ENCODE measurements around the gene IL18RAP. TPM values are rescaled to one million over a fixed set of nuclear protein-coding genes. Genes with fewer than 3 reads are reported as not detected.
A peak's percentile ranks its signal among the peaks of the same experiment; 100 is the strongest.

Gene IL18RAP
- total and polyA plus RNA-seq, 7 experiments from 2014 or later: 0.30 to 17.1 (median 7.5) TPM; not detected in 3

DNA sequence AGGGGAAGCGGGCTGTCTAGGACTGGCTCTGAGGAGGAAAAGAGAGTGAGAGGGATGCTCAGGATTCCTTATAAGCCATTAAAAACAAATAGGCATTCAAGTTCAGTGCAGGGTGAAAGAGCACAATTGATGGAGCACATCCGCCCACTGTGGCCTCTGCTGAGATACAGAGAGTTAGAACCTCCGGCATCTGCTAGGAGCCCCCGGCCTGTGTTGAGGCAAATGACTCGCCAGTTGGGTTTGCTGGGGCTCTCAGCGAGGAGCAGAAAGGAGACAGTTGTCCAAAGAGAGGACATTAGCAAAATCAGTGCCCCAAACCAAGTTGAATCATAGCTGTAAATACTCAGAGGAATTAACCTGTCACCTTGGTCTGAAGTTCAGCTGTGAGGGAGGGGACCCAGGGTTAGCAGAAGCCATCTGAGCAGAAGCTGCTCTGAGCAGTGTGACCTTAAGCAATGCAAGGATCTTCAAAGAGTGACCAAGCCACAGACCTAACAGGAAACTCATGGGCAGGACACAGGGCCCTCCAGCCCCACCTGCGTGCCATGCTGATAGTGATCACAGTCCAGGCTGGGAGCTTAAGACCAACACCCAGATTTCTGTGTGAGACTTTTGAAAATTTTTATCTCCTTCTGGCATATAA, 23.3 kb upstream of the IL18RAP start:
- Histone ChIP-seq H3K9me3 (ENCODE audit: control insufficient read depth in 2 of 3, low read length in 3 of 3) (no peaks in the 10 kb centered on the region), H3K4me1 (ENCODE audit: control insufficient read depth in 2 of 2, insufficient read depth in 2 of 2, low read length in 2 of 2) (no peaks in the 10 kb centered on the region), H3K4me3 (ENCODE audit: low read length) (no peak overlapping the region), H3K36me3 (ENCODE audit: control insufficient read depth in 2 of 3, insufficient read depth in 3 of 3, low read length in 3 of 3) (no peaks in the 10 kb centered on the region), H3K27ac (ENCODE audit: low read depth, low read length) (no peak overlapping the region), H3K27me3 (ENCODE audit: control insufficient read depth in 2 of 2, insufficient read depth in 2 of 2, low read length in 2 of 2) (no peaks in the 10 kb centered on the region)
- H3K4me1 Mint-ChIP-seq: peaks cover 0 to 28% (median 14%) of the 10 kb centered on the region in 7 donors
- H3K9me3 Mint-ChIP-seq: peaks cover 0 to 5% (median 0%) of the 10 kb centered on the region in 11 donors
- peak overlapping the region in 2 of 9 donors; percentile 11 to 51 for H3K27ac Mint-ChIP-seq
- H3K4me3 Mint-ChIP-seq: no peak overlapping the region
- DNase-seq (no peak), ATAC-seq (peak; percentile 66)
- ChIA-PET CTCF (no interaction called here), POLR2A (no interaction called here)
- H3K27me3 Mint-ChIP-seq: no peaks in the 10 kb centered on the region
- intact Hi-C loops (cut with micrococcal nuclease): no loop called here
- peaks cover 0 to 20% (median 0%) of the 10 kb centered on the region in 5 donors for H3K36me3 Mint-ChIP-seq

DNA sequence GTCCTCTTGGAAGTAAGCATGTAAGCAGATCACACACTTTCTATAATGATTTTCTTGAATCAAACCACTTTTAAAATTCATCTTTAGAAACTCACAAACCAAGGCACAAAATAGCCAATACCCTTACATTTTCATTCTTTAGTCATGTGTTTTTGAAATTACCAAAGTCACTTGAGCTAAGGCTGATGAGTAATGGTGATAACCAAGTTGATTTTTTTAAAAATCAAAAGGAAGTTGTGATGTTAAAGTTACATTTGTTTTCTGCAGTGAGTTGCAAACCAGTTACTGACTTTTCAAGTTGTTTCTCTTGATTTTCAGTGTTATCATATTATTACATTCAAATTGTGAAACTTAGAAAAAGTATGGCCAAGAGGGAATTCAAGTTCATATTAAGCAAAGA, 21.5 kb upstream of the IL18RAP start:
- no peaks in the 10 kb centered on the region for H3K4me1 ChIP-seq (ENCODE audit: control insufficient read depth in 2 of 2, insufficient read depth in 2 of 2, low read length in 2 of 2)
- Mint-ChIP-seq H3K27me3 (no peaks in the 10 kb centered on the region), H3K9me3 (peaks cover 0 to 5% (median 0%) of the 10 kb centered on the region in 11 donors), H3K27ac (no peak overlapping the region), H3K4me1 (peaks cover 0 to 28% (median 14%) of the 10 kb centered on the region in 7 donors), H3K36me3 (peaks cover 0 to 19% (median 0%) of the 10 kb centered on the region in 5 donors), H3K4me3 (no peak overlapping the region)
- ChIA-PET POLR2A (no interaction called here), CTCF (no interaction called here)
- intact Hi-C loops (cut with micrococcal nuclease): no loop called here
- H3K27ac ChIP-seq (ENCODE audit: low read depth, low read length): no peak overlapping the region
- H3K36me3 ChIP-seq (ENCODE audit: control insufficient read depth in 2 of 3, insufficient read depth in 3 of 3, low read length in 3 of 3): no peaks in the 10 kb centered on the region
- no peaks in the 10 kb centered on the region for H3K27me3 ChIP-seq (ENCODE audit: control insufficient read depth in 2 of 2, insufficient read depth in 2 of 2, low read length in 2 of 2)
- no peaks in the 10 kb centered on the region for H3K9me3 ChIP-seq (ENCODE audit: control insufficient read depth in 2 of 3, low read length in 3 of 3)
- H3K4me3 ChIP-seq (ENCODE audit: low read length): no peak overlapping the region
- ATAC-seq (no peak), DNase-seq (no peak)

DNA sequence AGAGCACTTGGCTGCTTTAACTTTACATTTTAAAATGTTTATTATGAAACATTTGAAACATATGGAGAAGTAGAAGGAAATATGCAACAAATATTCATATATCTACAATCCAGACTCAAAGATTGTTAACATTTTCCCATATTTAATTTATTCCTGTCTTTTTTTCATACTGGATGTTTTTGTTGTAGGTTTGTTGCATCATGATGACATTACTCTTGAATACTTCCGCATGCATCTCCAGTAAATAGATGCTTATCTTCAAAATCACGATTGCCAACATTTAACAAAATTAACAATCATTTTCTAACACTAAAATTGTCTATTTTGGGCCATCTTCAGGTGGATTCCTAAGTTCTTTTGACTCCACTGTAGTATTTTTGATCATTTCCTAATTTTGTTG, 21.1 kb upstream of the IL18RAP start:
- Mint-ChIP-seq H3K36me3 (peaks cover 0 to 16% (median 0%) of the 10 kb centered on the region in 5 donors), H3K27me3 (no peaks in the 10 kb centered on the region), H3K4me3 (no peak overlapping the region), H3K27ac (no peak overlapping the region), H3K9me3 (peaks cover 0 to 5% (median 0%) of the 10 kb centered on the region in 11 donors), H3K4me1 (peaks cover 0 to 28% (median 14%) of the 10 kb centered on the region in 7 donors)
- H3K27me3 ChIP-seq (ENCODE audit: control insufficient read depth in 2 of 2, insufficient read depth in 2 of 2, low read length in 2 of 2): no peaks in the 10 kb centered on the region
- no peaks in the 10 kb centered on the region for H3K4me1 ChIP-seq (ENCODE audit: control insufficient read depth in 2 of 2, insufficient read depth in 2 of 2, low read length in 2 of 2)
- H3K27ac ChIP-seq (ENCODE audit: low read depth, low read length): no peak overlapping the region
- H3K4me3 ChIP-seq (ENCODE audit: low read length): no peak overlapping the region
- POLR2A ChIA-PET: no interaction called here
- no peak for ATAC-seq
- DNase-seq: no peak
- no peaks in the 10 kb centered on the region for H3K9me3 ChIP-seq (ENCODE audit: control insufficient read depth in 2 of 3, low read length in 3 of 3)
- intact Hi-C loops (cut with micrococcal nuclease): no loop called here
- CTCF ChIA-PET: no interaction called here
- no peaks in the 10 kb centered on the region for H3K36me3 ChIP-seq (ENCODE audit: control insufficient read depth in 2 of 3, insufficient read depth in 3 of 3, low read length in 3 of 3)

DNA sequence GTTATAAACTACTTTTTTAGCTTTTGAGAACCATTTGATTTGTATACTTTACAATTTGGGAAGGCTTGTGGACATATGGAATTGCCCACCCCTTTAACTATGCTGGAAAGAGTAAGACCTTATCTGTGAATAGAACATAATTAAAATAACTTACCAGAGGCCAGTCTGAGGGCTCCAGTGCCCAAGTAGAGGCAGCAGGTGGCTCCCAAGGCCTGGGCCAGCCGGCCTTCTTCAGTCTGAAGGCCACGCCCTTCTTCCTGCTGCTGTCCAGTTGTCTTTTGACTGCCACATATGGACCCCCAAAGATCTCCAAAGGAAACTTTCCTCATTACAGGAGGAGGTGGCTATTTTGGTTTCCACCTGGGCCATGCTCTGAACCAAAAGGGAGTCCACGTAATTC, 12.0 kb upstream of the IL18RAP start:
- H3K36me3 Mint-ChIP-seq: peaks cover 0 to 44% (median 0%) of the 10 kb centered on the region in 5 donors

DNA sequence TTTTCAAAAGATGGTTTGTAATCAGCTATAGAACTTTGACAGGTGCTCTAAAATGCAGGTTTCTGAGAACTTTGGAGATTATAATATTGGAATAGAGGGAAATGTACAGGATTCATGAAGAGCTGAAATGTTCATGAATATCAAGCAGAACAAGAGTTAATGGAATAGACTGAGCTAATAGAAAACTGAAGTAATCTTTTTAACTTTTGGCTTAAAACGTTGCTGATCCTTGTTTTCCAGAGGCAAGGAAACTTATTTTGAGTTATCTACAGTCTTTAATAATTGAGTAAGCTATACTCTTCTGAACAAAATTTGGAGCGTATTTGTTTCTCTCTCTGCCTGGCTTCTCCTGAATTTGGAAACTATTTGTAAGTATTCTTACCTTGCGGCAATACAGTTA, 10.8 kb upstream of the IL18RAP start:
- H3K4me3 Mint-ChIP-seq: no peak overlapping the region
- CTCF ChIA-PET: no interaction called here

More for the DNA sequence above, 12.0 kb upstream of the IL18RAP start:
- H3K27me3 ChIP-seq (ENCODE audit: control insufficient read depth in 2 of 2, insufficient read depth in 2 of 2, low read length in 2 of 2): no peaks in the 10 kb centered on the region
- H3K4me1 Mint-ChIP-seq: peaks cover 0 to 8% (median 0%) of the 10 kb centered on the region in 7 donors
- ATAC-seq: no peak
- no peak for DNase-seq
- H3K4me1 ChIP-seq (ENCODE audit: control insufficient read depth in 2 of 2, insufficient read depth in 2 of 2, low read length in 2 of 2): no peaks in the 10 kb centered on the region
- intact Hi-C loops (cut with micrococcal nuclease): no loop called here
- no peak overlapping the region for H3K4me3 Mint-ChIP-seq
- ChIA-PET POLR2A (no interaction called here), CTCF (no interaction called here)
- H3K27ac Mint-ChIP-seq: no peak overlapping the region
- no peak overlapping the region for H3K4me3 ChIP-seq (ENCODE audit: low read length)
- no peaks in the 10 kb centered on the region for H3K36me3 ChIP-seq (ENCODE audit: control insufficient read depth in 2 of 3, insufficient read depth in 3 of 3, low read length in 3 of 3)
- H3K9me3 ChIP-seq (ENCODE audit: control insufficient read depth in 2 of 3, low read length in 3 of 3): no peaks in the 10 kb centered on the region
- no peaks in the 10 kb centered on the region for H3K27me3 Mint-ChIP-seq
- no peak overlapping the region for H3K27ac ChIP-seq (ENCODE audit: low read depth, low read length)
- H3K9me3 Mint-ChIP-seq: peaks cover 0 to 32% (median 2%) of the 10 kb centered on the region in 11 donors

DNA sequence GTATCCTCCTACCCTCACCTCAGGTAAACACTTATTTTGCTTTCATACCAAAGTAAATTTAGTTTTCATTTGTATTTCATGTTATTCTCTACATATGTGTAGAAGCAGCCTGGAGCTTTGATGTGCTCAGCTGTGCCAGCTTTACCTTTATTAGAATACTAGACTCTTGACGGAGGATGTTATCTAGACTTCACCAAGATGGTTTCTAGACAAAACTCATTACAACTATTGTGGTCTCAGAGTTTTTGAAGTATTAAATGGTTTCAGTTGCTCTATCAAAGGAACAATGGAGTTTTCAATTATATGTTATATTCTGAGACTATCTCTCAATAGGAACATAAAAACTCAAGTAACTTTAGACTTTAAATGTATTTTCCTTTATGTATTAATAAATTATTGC, 5.0 kb upstream of the IL18RAP start:
- Histone ChIP-seq H3K36me3 (ENCODE audit: control insufficient read depth in 2 of 3, insufficient read depth in 3 of 3, low read length in 3 of 3) (no peaks in the 10 kb centered on the region), H3K27me3 (ENCODE audit: control insufficient read depth in 2 of 2, insufficient read depth in 2 of 2, low read length in 2 of 2) (no peaks in the 10 kb centered on the region), H3K4me3 (ENCODE audit: low read length) (no peak overlapping the region), H3K4me1 (ENCODE audit: control insufficient read depth in 2 of 2, insufficient read depth in 2 of 2, low read length in 2 of 2) (peaks cover 29 to 44% of the 10 kb centered on the region in 2 donors), H3K9me3 (ENCODE audit: control insufficient read depth in 2 of 3, low read length in 3 of 3) (no peaks in the 10 kb centered on the region), H3K27ac (ENCODE audit: low read depth, low read length) (no peak overlapping the region)
- ATAC-seq (peak; percentile 59), DNase-seq (peak in 1 of 9 donors; percentile 25)
- Mint-ChIP-seq H3K27me3 (no peaks in the 10 kb centered on the region), H3K9me3 (peaks cover 0 to 15% (median 0%) of the 10 kb centered on the region in 11 donors), H3K4me3 (peak overlapping the region in 9 of 10 donors; percentile 29 to 77 (median 73)), H3K27ac (peak overlapping the region in 8 of 9 donors; percentile 44 to 100 (median 84)), H3K4me1 (peaks cover 25 to 62% (median 48%) of the 10 kb centered on the region in 7 donors), H3K36me3 (peaks cover 0 to 56% (median 0%) of the 10 kb centered on the region in 5 donors)
- intact Hi-C loops (cut with micrococcal nuclease): loop anchor here (1.0 to 2.0 kb wide), 7 partner anchors 25 to 160 kb away; no protein-coding TSS in a partner anchor
- ChIA-PET CTCF (interaction anchor here (1.1 kb wide), 1 partner anchor 166 kb away, joined by 3 read pairs; no protein-coding TSS in a partner anchor), POLR2A (no interaction called here)

More for the DNA sequence above, 10.8 kb upstream of the IL18RAP start:
- H3K9me3 Mint-ChIP-seq: peaks cover 0 to 37% (median 2%) of the 10 kb centered on the region in 11 donors
- Histone ChIP-seq H3K4me3 (ENCODE audit: low read length) (no peak overlapping the region), H3K36me3 (ENCODE audit: control insufficient read depth in 2 of 3, insufficient read depth in 3 of 3, low read length in 3 of 3) (no peaks in the 10 kb centered on the region), H3K27ac (ENCODE audit: low read depth, low read length) (no peak overlapping the region), H3K27me3 (ENCODE audit: control insufficient read depth in 2 of 2, insufficient read depth in 2 of 2, low read length in 2 of 2) (no peaks in the 10 kb centered on the region), H3K4me1 (ENCODE audit: control insufficient read depth in 2 of 2, insufficient read depth in 2 of 2, low read length in 2 of 2) (peaks cover 6 to 11% of the 10 kb centered on the region in 2 donors), H3K9me3 (ENCODE audit: control insufficient read depth in 2 of 3, low read length in 3 of 3) (no peaks in the 10 kb centered on the region)
- no peak for DNase-seq
- intact Hi-C loops (cut with micrococcal nuclease): no loop called here
- POLR2A ChIA-PET: interaction anchor here (0.6 kb wide), 1 partner anchor 45 kb away, joined by 3 read pairs; no protein-coding TSS in a partner anchor
- peaks cover 0 to 51% (median 0%) of the 10 kb centered on the region in 5 donors for H3K36me3 Mint-ChIP-seq
- ATAC-seq: no peak
- no peaks in the 10 kb centered on the region for H3K27me3 Mint-ChIP-seq
- H3K4me1 Mint-ChIP-seq: peaks cover under 1 to 19% (median 9%) of the 10 kb centered on the region in 7 donors
- no peak overlapping the region for H3K27ac Mint-ChIP-seq

All from naive thymus-derived CD4-positive, alpha-beta T cell (primary cell).